H1 (cell line): ENCODE data around the gene SLC9A2. TPM values are rescaled to one million over a fixed set of nuclear protein-coding genes. Genes with fewer than 3 reads are reported as not detected.

Experiments
- CTCF ChIA-PET: fragments of 300-600 bp; sonication (Branson Sonifier 250); formaldehyde crosslinking; loops from one replicate; lab custom pipeline; 2021; ENCODE audit not compliant: partially characterized antibody; lab: Charles Lee
- POLR2A ChIA-PET: fragments of 300-600 bp; sonication (Branson Sonifier 250); formaldehyde crosslinking; loops from one replicate; lab custom pipeline; 2021; ENCODE audit warnings: inconsistent platforms; ENCODE audit not compliant: partially characterized antibody; lab: Charles Lee
- DNase-seq, 2 experiments: peaks; one replicate each; pipeline versions ENCODE4 v3.0.0 to v3.0.0-alpha.2; 2010 to 2022; ENCODE audit warnings: low spot score in 2 of 2, low read depth in 1 of 2, mixed read lengths in 1 of 2
- FAIRE-seq: peaks from 2 replicates; lab custom pipeline; 2011; peaks lifted over from hg19 to GRCh38; lab: Jason Lieb, UNC
- H2AFZ ChIP-seq: 2 replicates; pipeline ENCODE4 v1.8.1; 2012; ENCODE audit warnings: low read length, inconsistent platforms
- H2AK5ac ChIP-seq: 2 replicates; pipeline ENCODE4 v1.6.1; 2013; ENCODE audit warnings: low read depth, low read length
- H2BK120ac ChIP-seq: replicated peaks from 2 replicates; pipeline ENCODE3; 2013; ENCODE audit warnings: low read depth, low read length, inconsistent platforms
- H2BK12ac ChIP-seq: 2 replicates; pipeline ENCODE4 v1.6.1; 2013; ENCODE audit warnings: low read depth, low read length
- H2BK15ac ChIP-seq: 2 replicates; pipeline ENCODE4 v1.6.1; 2013; ENCODE audit warnings: low read length
- H2BK20ac ChIP-seq: 2 replicates; pipeline ENCODE4 v1.6.1; 2013; ENCODE audit warnings: low read length
- H2BK5ac ChIP-seq: 2 replicates; pipeline ENCODE4 v1.6.1; 2013; ENCODE audit warnings: low read depth, low read length
- H3K14ac ChIP-seq: 2 replicates; pipeline ENCODE4 v1.6.1; 2013; ENCODE audit warnings: inconsistent platforms; ENCODE audit not compliant: insufficient read length
- H3K18ac ChIP-seq: 2 replicates; pipeline ENCODE4 v1.6.1; 2013; ENCODE audit warnings: low read length; ENCODE audit errors: extremely low read depth
- H3K23ac ChIP-seq: 2 replicates; pipeline ENCODE4 v1.6.1; 2013; ENCODE audit warnings: inconsistent platforms; ENCODE audit not compliant: insufficient read length
- H3K23me2 ChIP-seq: 2 replicates; pipeline ENCODE4 v1.6.1; 2013; ENCODE audit warnings: low read depth, low read length
- H3K27ac ChIP-seq: 2 replicates; pipeline ENCODE4 v1.6.1; 2011; ENCODE audit warnings: low read depth, low read length, inconsistent platforms
- H3K27me3 ChIP-seq, 4 experiments: replicated peaks in 1 of 4; 1 replicate in 1 of 4; 2 replicates in 3 of 4; pipeline versions ENCODE4 v1.6.1 to v1.8.1; 2011 to 2013; ENCODE audit warnings: low read length in 3 of 4, mild to moderate bottlenecking in 3 of 4, inconsistent platforms in 2 of 4, mixed read lengths in 2 of 4, moderate library complexity in 1 of 4; ENCODE audit not compliant: control insufficient read depth in 3 of 4, insufficient read depth in 3 of 4; ENCODE audit errors: extremely low read depth in 1 of 4
- H3K36me3 ChIP-seq, 4 experiments: 2 replicates each; pipeline versions ENCODE4 v1.6.1 to v1.8.1; 2011 to 2013; ENCODE audit warnings: mild to moderate bottlenecking in 4 of 4, low read length in 3 of 4, moderate library complexity in 2 of 4, control low read depth in 1 of 4, inconsistent platforms in 1 of 4; ENCODE audit not compliant: insufficient read depth in 4 of 4, control insufficient read depth in 2 of 4
- H3K4ac ChIP-seq: replicated peaks from 2 replicates; pipeline ENCODE3; 2013; ENCODE audit warnings: low read length, low read depth, mixed read lengths, inconsistent platforms; ENCODE audit not compliant: insufficient read length
- H3K4me1 ChIP-seq, 4 experiments: replicated peaks in 1 of 4; 1 replicate in 1 of 4; 2 replicates in 3 of 4; pipeline versions ENCODE4 v1.6.1 to v1.8.1; 2011 to 2013; ENCODE audit warnings: low read length in 3 of 4, inconsistent platforms in 2 of 4, mixed read lengths in 1 of 4; ENCODE audit not compliant: insufficient read depth in 4 of 4, control insufficient read depth in 3 of 4
- H3K4me2 ChIP-seq, 2 experiments: 2 replicates each; pipeline versions ENCODE4 v1.6.1 to v1.8.1; 2011 to 2013; ENCODE audit warnings: low read depth in 2 of 2, low read length in 2 of 2, control low read depth in 1 of 2, inconsistent platforms in 1 of 2, mild to moderate bottlenecking in 1 of 2; ENCODE audit not compliant: insufficient read depth in 1 of 2
- H3K4me3 ChIP-seq, 4 experiments: fragments of 200-600, 300-600 bp in 1 of 4; sonication (generic), shearing (Covaris generic), sonication (Bioruptor Twin) in 1 of 4; 2 replicates each; pipeline versions ENCODE4 v1.5.1 to v1.8.1; 2011 to 2016; ENCODE audit warnings: low read length in 4 of 4, low read depth in 3 of 4, control low read depth in 2 of 4, inconsistent platforms in 2 of 4, mild to moderate bottlenecking in 2 of 4, mixed read lengths in 1 of 4, moderate library complexity in 1 of 4; ENCODE audit not compliant: insufficient read depth in 2 of 4; ENCODE audit errors: extremely low read depth in 1 of 4
- H3K56ac ChIP-seq: replicated peaks from 2 replicates; pipeline ENCODE3; 2013; ENCODE audit warnings: low read depth, mild to moderate bottlenecking, mixed read lengths, low read length, inconsistent platforms; ENCODE audit not compliant: insufficient read length
- H3K79me1 ChIP-seq: 2 replicates; pipeline ENCODE4 v1.6.1; 2013; ENCODE audit warnings: low read depth, low read length, control low read depth
- H3K79me2 ChIP-seq, 2 experiments: 2 replicates each; pipeline versions ENCODE4 v1.6.1 to v1.8.1; 2012 to 2013; ENCODE audit warnings: low read length in 2 of 2, mild to moderate bottlenecking in 2 of 2, inconsistent platforms in 1 of 2; ENCODE audit not compliant: insufficient read depth in 2 of 2, control insufficient read depth in 1 of 2
- H3K9ac ChIP-seq, 4 experiments: replicated peaks in 1 of 4; 1 replicate in 1 of 4; 2 replicates in 3 of 4; pipeline versions ENCODE4 v1.6.1 to v1.8.1; 2011 to 2013; ENCODE audit warnings: low read depth in 3 of 4, low read length in 3 of 4, control low read depth in 2 of 4, mild to moderate bottlenecking in 2 of 4, moderate library complexity in 2 of 4, inconsistent platforms in 1 of 4; ENCODE audit errors: extremely low read depth in 1 of 4
- H3K9me3 ChIP-seq, 2 experiments: 2 replicates each; pipeline versions ENCODE4 v1.6.1 to v1.8.1; 2012 to 2013; ENCODE audit warnings: mild to moderate bottlenecking in 2 of 2, moderate library complexity in 2 of 2, control low read depth in 1 of 2, inconsistent platforms in 1 of 2, low read depth in 1 of 2, low read length in 1 of 2, mixed read lengths in 1 of 2; ENCODE audit not compliant: insufficient read depth in 2 of 2
- H4K20me1 ChIP-seq, 2 experiments: replicated peaks in 1 of 2; 2 replicates each; pipeline versions ENCODE3 to v1.8.1; 2011 to 2013; ENCODE audit warnings: inconsistent platforms in 2 of 2, low read length in 2 of 2, mild to moderate bottlenecking in 1 of 2; ENCODE audit not compliant: insufficient read depth in 2 of 2, control insufficient read depth in 1 of 2
- H4K5ac ChIP-seq: 2 replicates; pipeline ENCODE4 v1.6.1; 2013; ENCODE audit warnings: low read length, low read depth, mixed read lengths, inconsistent platforms; ENCODE audit not compliant: insufficient read length
- H4K8ac ChIP-seq: 2 replicates; pipeline ENCODE4 v1.8.0; 2013; ENCODE audit warnings: mild to moderate bottlenecking, moderate library complexity, low read length, inconsistent platforms; ENCODE audit not compliant: insufficient read depth; ENCODE audit errors: extremely low read depth
- H4K91ac ChIP-seq: replicated peaks from 2 replicates; pipeline ENCODE3; 2013; ENCODE audit warnings: low read length, mixed read lengths, inconsistent platforms; ENCODE audit not compliant: insufficient read length
- PHF8 ChIP-seq: fragments of 200-600 bp; sonication (generic); conservative IDR thresholded peaks from 2 replicates; pipeline ENCODE4 v1.7.1; 2012; ENCODE audit warnings: low read depth, mild to moderate bottlenecking, inconsistent platforms, low read length, moderate library complexity
- SRF ChIP-seq: IDR thresholded peaks from 2 replicates; pipeline ENCODE4 v1.6.1; 2011; ENCODE audit warnings: mild to moderate bottlenecking, low read depth, low read length, moderate library complexity
- WGBS, 2 experiments: shearing (Covaris generic) in 1 of 2; methylation state at CpG; one replicate each; pipeline versions ENCODE4 v1.1.6 to v1.1.7; 2013 to 2015; ENCODE audit warnings: low lambda C conversion rate in 2 of 2, mixed read lengths in 2 of 2, inconsistent platforms in 1 of 2, low coverage in 1 of 2, missing lambda C conversion rate in 1 of 2; ENCODE audit not compliant: insufficient replicate concordance in 2 of 2, insufficient coverage in 1 of 2, insufficient read length in 1 of 2; ENCODE audit errors: extremely low coverage in 1 of 2, missing lambda C conversion rate in 1 of 2; 5-methylcytosine and 5-hydroxymethylcytosine counted together
- polyA plus RNA-seq, 7 experiments: library from polyadenylated mRNA; depleted of rRNA in 3 of 7; stranded (reverse) in 5 of 7; unstranded in 2 of 7; fragments of >200 nt in 5 of 7; fragments of 200-250 nt in 2 of 7; gene quantifications; 1 replicate in 5 of 7; 2 replicates in 1 of 7; 4 replicates in 1 of 7; pipeline versions ENCODE4 v1.2.1 to v1.2.3, GENCODE V29; 2011 to 2013; ENCODE audit warnings: missing spikeins in 2 of 7, mixed read lengths in 2 of 7
- total RNA-seq: library from RNA; stranded (reverse); fragmentation: NEBNext Ultra II Directional; extraction: Animal tissue kit (Norgen Biotek cat#: 25700); gene quantifications from 2 replicates; pipeline ENCODE4 v1.2.1, GENCODE V29; 2021

SLC9A2 gene
- total and polyA plus RNA-seq, 2 of the 8 experiments (the other 6 are each of a cell fraction or from before 2014, with no cell fraction given) = 0.06 to 0.13 TPM

DNA sequence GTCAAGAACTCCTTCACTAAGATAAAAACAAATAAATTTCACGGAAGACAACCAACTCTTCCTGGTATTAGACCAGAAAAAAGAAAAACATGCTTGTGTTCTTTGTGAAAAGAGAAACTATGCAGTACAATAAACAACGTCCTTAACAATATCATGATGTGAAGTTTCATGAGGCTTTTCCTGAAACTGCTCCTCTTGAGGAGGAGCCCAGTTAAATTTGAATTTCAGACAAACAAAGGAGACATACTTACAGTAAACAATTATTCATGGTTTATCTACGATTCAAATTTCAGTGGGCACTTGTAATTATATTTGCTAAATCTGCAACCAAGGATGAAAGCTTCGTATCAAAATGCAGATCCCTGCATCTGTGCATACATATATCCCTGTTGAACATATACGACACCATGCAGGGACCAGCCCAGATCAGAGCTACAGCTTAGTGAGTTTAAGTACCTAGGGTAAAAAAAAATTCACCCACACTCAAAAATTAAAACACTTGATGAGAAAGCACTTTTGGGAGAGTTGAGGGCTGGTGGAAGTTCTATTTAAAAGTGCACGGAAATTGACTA is 24.8 kb upstream of the SLC9A2 start:
- no peaks in the 10 kb centered on the region for H3K9me3 ChIP-seq
- no peak overlapping the region for H2BK120ac ChIP-seq
- no peak overlapping the region for H3K4me3 ChIP-seq
- no peak overlapping the region for H3K4me2 ChIP-seq
- H3K4me1 ChIP-seq = no peaks in the 10 kb centered on the region
- H3K36me3 ChIP-seq = no peaks in the 10 kb centered on the region
- TF ChIP-seq PHF8 = no peak
- no peak for TF ChIP-seq SRF
- H3K4ac ChIP-seq = no peak overlapping the region
- no peak overlapping the region for H2BK5ac ChIP-seq
- no peak overlapping the region for H3K18ac ChIP-seq
- CTCF ChIA-PET = interaction anchor here (0.9 to 1.9 kb wide), 9 partner anchors 19 to 143 kb away, joined by 3 to 14 read pairs (median 4); partner anchors contain the start of gene SLC9A4
- no peak overlapping the region for H4K5ac ChIP-seq
- DNase-seq (no peak), FAIRE-seq (no peak)
- no peak overlapping the region for H3K27ac ChIP-seq
- no peak overlapping the region for H3K56ac ChIP-seq
- no peak overlapping the region for H3K9ac ChIP-seq
- no peaks in the 10 kb centered on the region for H3K23me2 ChIP-seq
- no peaks in the 10 kb centered on the region for H4K20me1 ChIP-seq
- H2BK15ac ChIP-seq = no peak overlapping the region
- 90% methylated on average over 6 of the region's 6 CpGs; no CpG with 5 or more reads in 1 of the 2 experiments for WGBS, 2 experiments
- H2AK5ac ChIP-seq = no peak overlapping the region
- POLR2A ChIA-PET = no interaction called here
- no peak overlapping the region for H2AFZ ChIP-seq
- H4K8ac ChIP-seq = no peak overlapping the region
- no peaks in the 10 kb centered on the region for H3K79me1 ChIP-seq
- H2BK20ac ChIP-seq = no peak overlapping the region
- H3K23ac ChIP-seq = no peak overlapping the region
- no peaks in the 10 kb centered on the region for H3K79me2 ChIP-seq
- no peak overlapping the region for H4K91ac ChIP-seq
- no peak overlapping the region for H3K14ac ChIP-seq
- H2BK12ac ChIP-seq = no peak overlapping the region
- no peaks in the 10 kb centered on the region for H3K27me3 ChIP-seq
